ENCODE results near the gene SLC47A2. TPM values are rescaled to one million over a fixed set of nuclear protein-coding genes. Genes with fewer than 3 reads are reported as not detected.

SLC47A2 gene
- total RNA-seq, 1 donor from 2014 or later: 0.74 TPM

DNA sequence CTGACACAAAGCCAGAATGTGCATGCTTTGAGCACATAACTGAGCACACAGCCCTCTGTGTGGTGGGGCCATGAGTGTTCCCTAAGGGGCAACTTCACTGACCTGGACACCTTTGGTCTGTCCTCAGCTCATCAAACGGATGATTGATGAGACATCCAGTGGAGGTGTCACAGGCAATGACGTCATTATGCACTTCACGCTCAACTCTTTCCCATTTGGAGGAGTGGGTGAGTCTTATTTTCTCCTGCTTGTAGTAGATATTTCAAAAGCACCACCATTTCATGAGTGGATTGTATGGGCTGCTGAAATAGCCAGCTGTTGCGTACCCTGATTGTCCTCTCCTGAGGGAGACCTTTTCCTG lies 51.6 kb downstream of the SLC47A2 start:
- intact Hi-C loops (cut with DNase I): no loop called here
- H3K36me3 ChIP-seq: peaks cover 0 to 50% of the 10 kb centered on the region in 2 donors

DNA sequence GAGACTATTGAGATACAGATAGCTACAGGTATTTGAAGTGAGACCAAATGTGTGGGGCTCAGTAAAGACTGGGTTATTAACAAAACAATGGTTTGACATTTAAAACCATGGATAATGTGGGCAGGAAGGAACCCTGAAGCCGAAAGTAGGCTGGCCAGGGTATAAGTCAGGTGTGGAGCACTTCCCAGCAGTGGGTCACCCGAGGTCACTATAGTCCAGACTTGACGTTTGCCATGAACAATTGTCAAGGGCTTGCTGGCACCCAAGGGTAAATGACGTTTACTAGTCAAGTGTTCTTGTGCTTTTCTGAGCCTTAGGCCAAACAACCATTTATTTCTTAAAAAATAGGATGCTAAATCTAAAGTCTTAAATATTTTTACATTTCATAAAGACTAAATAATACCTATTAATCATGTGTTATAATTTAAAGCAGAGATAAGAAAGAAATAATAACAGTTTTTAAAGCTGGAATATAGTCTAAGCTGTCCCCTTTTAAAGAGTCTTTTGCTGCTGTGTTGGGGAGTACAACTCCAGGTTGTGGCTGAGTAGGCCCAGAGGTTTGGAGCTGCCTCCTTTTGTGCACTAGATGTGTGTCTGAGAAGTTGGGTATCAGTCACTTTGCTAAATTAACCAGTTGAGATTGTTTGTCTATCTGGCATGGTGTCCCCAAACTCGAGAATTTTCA lies 52.1 kb downstream of the SLC47A2 start:
- TF ChIP-seq POLR2A (IDR thresholded peaks at IDR 0.05): no peak
- no peak for TF ChIP-seq POLR2AphosphoS5 (IDR thresholded peaks at IDR 0.05; ENCODE audit: insufficient read depth in 1 of 2, low read depth in 1 of 2)
- TF ChIP-seq, protein P1, sequence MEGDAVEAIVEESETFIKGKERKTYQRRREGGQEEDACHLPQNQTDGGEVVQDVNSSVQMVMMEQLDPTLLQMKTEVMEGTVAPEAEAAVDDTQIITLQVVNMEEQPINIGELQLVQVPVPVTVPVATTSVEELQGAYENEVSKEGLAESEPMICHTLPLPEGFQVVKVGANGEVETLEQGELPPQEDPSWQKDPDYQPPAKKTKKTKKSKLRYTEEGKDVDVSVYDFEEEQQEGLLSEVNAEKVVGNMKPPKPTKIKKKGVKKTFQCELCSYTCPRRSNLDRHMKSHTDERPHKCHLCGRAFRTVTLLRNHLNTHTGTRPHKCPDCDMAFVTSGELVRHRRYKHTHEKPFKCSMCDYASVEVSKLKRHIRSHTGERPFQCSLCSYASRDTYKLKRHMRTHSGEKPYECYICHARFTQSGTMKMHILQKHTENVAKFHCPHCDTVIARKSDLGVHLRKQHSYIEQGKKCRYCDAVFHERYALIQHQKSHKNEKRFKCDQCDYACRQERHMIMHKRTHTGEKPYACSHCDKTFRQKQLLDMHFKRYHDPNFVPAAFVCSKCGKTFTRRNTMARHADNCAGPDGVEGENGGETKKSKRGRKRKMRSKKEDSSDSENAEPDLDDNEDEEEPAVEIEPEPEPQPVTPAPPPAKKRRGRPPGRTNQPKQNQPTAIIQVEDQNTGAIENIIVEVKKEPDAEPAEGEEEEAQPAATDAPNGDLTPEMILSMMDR (IDR thresholded peaks at IDR 0.05): no peak
- Histone ChIP-seq H3K27ac (no peak overlapping the region), H3K4me1 (no peaks in the 10 kb centered on the region), H3K36me3 (peaks cover 0 to 45% of the 10 kb centered on the region in 2 donors), H3K4me3 (no peak overlapping the region), H3K9me3 (no peaks in the 10 kb centered on the region), H3K27me3 (no peaks in the 10 kb centered on the region)
- peak in 1 of 2 donors; percentile 44 for DNase-seq (ENCODE audit: extremely low spot score in 2 of 2)
- intact Hi-C loops (cut with DNase I): no loop called here

More for the DNA sequence above, 51.6 kb downstream of the SLC47A2 start:
- TF ChIP-seq POLR2A (IDR thresholded peaks at IDR 0.05): no peak
- no peak for TF ChIP-seq POLR2AphosphoS5 (IDR thresholded peaks at IDR 0.05; ENCODE audit: insufficient read depth in 1 of 2, low read depth in 1 of 2)
- TF ChIP-seq, protein P1 (IDR thresholded peaks at IDR 0.05): no peak
- no peak overlapping the region for H3K27ac ChIP-seq
- H3K4me1 ChIP-seq: no peaks in the 10 kb centered on the region
- DNase-seq (ENCODE audit: extremely low spot score in 2 of 2): peak in 1 of 2 donors; percentile 40
- H3K4me3 ChIP-seq: no peak overlapping the region
- no peaks in the 10 kb centered on the region for H3K27me3 ChIP-seq
- no peaks in the 10 kb centered on the region for H3K9me3 ChIP-seq

DNA sequence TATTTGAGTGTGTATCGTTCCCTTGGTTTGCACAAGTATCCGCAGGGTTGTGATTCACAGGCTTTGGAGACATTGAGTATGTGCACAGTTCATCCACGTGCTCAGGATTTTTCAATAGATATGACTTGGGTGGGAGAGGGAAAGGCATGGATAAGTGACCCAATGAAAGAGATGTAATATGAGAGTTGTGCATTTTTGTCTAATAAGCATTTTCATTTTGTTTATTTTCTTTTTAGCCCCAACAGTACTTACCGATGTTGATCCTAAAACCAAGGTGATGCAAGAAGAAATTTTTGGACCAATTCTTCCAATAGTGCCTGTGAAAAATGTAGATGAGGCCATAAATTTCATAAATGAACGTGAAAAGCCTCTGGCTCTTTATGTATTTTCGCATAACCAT lies 53.3 kb downstream of the SLC47A2 start:
- intact Hi-C loops (cut with DNase I): no loop called here
- no peak for DNase-seq (ENCODE audit: extremely low spot score in 2 of 2)
- Histone ChIP-seq H3K36me3 (peaks cover 0 to 51% of the 10 kb centered on the region in 2 donors), H3K9me3 (no peaks in the 10 kb centered on the region), H3K4me1 (no peaks in the 10 kb centered on the region), H3K27me3 (no peaks in the 10 kb centered on the region), H3K27ac (no peak overlapping the region), H3K4me3 (no peak overlapping the region)
- no peak for TF ChIP-seq POLR2AphosphoS5 (IDR thresholded peaks at IDR 0.05; ENCODE audit: insufficient read depth in 1 of 2, low read depth in 1 of 2)
- TF ChIP-seq, protein P1 (IDR thresholded peaks at IDR 0.05): no peak
- TF ChIP-seq POLR2A (IDR thresholded peaks at IDR 0.05): no peak

DNA sequence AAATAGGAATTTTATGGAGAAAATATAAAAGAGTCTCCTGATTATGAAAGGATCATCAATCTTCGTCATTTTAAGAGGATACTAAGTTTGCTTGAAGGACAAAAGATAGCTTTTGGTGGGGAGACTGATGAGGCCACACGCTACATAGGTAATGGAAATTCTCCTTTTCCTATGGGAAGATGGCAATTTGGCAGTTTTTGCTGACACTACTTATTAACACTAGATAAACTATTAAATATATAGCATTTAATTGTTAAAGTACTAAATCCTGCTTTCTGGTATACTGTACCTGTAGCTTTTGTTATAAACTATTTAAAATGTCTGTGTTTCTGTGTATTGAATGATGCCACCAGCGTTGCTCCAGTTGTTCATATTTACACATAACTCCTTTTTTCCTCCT lies 55.3 kb downstream of the SLC47A2 start:
- H3K36me3 ChIP-seq: peaks cover 0 to 59% of the 10 kb centered on the region in 2 donors
- H3K4me1 ChIP-seq: no peaks in the 10 kb centered on the region
- intact Hi-C loops (cut with DNase I): no loop called here
- no peak for DNase-seq (ENCODE audit: extremely low spot score in 2 of 2)
- no peak overlapping the region for H3K27ac ChIP-seq
- no peaks in the 10 kb centered on the region for H3K27me3 ChIP-seq
- no peaks in the 10 kb centered on the region for H3K9me3 ChIP-seq
- TF ChIP-seq POLR2AphosphoS5 (IDR thresholded peaks at IDR 0.05; ENCODE audit: insufficient read depth in 1 of 2, low read depth in 1 of 2) (no peak), POLR2A (IDR thresholded peaks at IDR 0.05) (no peak)
- TF ChIP-seq, protein P1 (IDR thresholded peaks at IDR 0.05): no peak
- no peak overlapping the region for H3K4me3 ChIP-seq

DNA sequence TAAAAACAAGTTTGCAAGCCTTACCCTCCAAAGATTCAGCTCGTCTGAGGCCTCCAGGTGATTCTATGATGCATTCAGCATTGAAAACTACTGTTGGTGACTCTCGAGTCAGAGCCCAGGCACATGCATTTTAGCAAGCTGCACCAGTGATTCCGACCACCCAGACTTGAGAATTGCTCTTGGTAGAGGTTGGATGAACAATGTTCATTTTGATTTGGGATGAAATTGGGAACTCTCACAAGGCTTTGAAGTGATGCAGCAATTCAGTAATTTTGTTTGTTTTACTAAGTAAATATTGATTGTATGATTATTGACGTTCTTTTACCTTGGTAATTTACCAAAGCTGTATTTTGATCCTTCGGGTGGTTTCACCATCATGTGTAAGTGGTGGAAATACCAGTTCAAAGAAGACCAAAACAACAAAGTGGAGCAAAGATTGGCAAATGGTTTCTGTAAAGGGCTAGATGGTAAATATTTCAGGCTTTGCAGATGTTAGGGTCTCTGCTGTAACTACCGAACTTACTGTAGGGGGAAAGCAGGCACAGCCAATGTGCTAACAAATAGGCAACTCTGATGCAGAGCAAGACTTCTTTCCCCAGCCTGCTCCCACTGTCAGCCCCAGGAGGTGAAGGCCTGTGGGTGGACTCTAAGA lies 56.0 kb downstream of the SLC47A2 start:
- Histone ChIP-seq H3K9me3 (no peaks in the 10 kb centered on the region), H3K27me3 (no peaks in the 10 kb centered on the region), H3K4me3 (no peak overlapping the region), H3K27ac (no peak overlapping the region), H3K4me1 (no peaks in the 10 kb centered on the region), H3K36me3 (peaks cover 0 to 55% of the 10 kb centered on the region in 2 donors)
- peak in 1 of 2 donors; percentile 22 for DNase-seq (ENCODE audit: extremely low spot score in 2 of 2)
- TF ChIP-seq POLR2A (IDR thresholded peaks at IDR 0.05) (no peak), POLR2AphosphoS5 (IDR thresholded peaks at IDR 0.05; ENCODE audit: insufficient read depth in 1 of 2, low read depth in 1 of 2) (no peak)
- TF ChIP-seq, protein P1 (IDR thresholded peaks at IDR 0.05): no peak
- intact Hi-C loops (cut with DNase I): no loop called here

All from vagina (tissue), 2 donors.